NB4 (cell line): ENCODE data around the gene GALNT9.

Experiments
- DNase-seq: peaks from one replicate; pipeline ENCODE4 v3.0.0; 2010; ENCODE audit warnings: low read depth
- H3K4me3 ChIP-seq: one replicate; pipeline ENCODE4 v1.5.1; 2011; ENCODE audit warnings: mild to moderate bottlenecking, low read depth, low read length, moderate library complexity
- CTCF ChIP-seq: IDR thresholded peaks from one replicate; pipeline ENCODE4 v1.5.1; 2012; ENCODE audit warnings: low read depth, low read length
- MAX ChIP-seq: IDR thresholded peaks from 2 replicates; pipeline ENCODE4 v1.6.1; 2011; ENCODE audit warnings: low read depth, low read length
- MYC ChIP-seq: IDR thresholded peaks from 2 replicates; pipeline ENCODE4 v1.6.1; 2011; ENCODE audit warnings: low read depth, low read length
- POLR2A ChIP-seq: IDR thresholded peaks from 2 replicates; pipeline ENCODE4 v1.6.1; 2011; ENCODE audit warnings: mild to moderate bottlenecking; ENCODE audit not compliant: insufficient read length; ENCODE audit errors: extremely low read depth

Gene GALNT9

GRCh38 chr12:132344601-132345000 lies 15.2 kb upstream of the GALNT9 start:
- H3K4me3 ChIP-seq, result no peak overlapping the region
- DNase-seq, result no peak
- TF ChIP-seq MAX, result no peak
- no peak for TF ChIP-seq MYC
- no peak for TF ChIP-seq POLR2A
- TF ChIP-seq CTCF, result no peak

GRCh38 chr12:132344181-132344580 lies 14.8 kb upstream of the GALNT9 start:
- no peak overlapping the region for H3K4me3 ChIP-seq
- TF ChIP-seq MYC (no peak), CTCF (no peak), POLR2A (no peak), MAX (no peak)

GRCh38 chr12:132343294-132344004 lies 14.1 kb upstream of the GALNT9 start:
- H3K4me3 ChIP-seq, result no peak overlapping the region
- peak; percentile 87 for DNase-seq
- peak; percentile 68 for TF ChIP-seq MYC
- no peak for TF ChIP-seq CTCF
- peak; percentile 48; the same call in 1 of the 2 replicates for TF ChIP-seq MAX

More at GRCh38 chr12:132344181-132344580, 14.8 kb upstream of the GALNT9 start:
- DNase-seq, result no peak

- TF ChIP-seq POLR2A, result no peak
- peak; percentile 87; the same call in 1 of the 2 replicates for TF ChIP-seq MAX
- peak; percentile 57 for TF ChIP-seq CTCF
- peak; percentile 30; the same call in 1 of the 2 replicates for TF ChIP-seq MYC
- DNase-seq, result peak; percentile 87
- no peak overlapping the region for H3K4me3 ChIP-seq
Measured at GRCh38 chr12:132342251-132343227, 13.2 kb upstream of the GALNT9 start.

- DNase-seq, result peak; percentile 41
- TF ChIP-seq MAX, result peak; percentile 79
- TF ChIP-seq MYC, result no peak
- H3K4me3 ChIP-seq, result no peak overlapping the region
Measured at GRCh38 chr12:132341318-132342050, 12.1 kb upstream of the GALNT9 start.
